PC-3 (cell line): ENCODE data around the gene HTR2A. TPM values are rescaled to one million over a fixed set of nuclear protein-coding genes. Genes with fewer than 3 reads are reported as not detected.

Experiments used
- ATAC-seq: fragments of 200-7000 bp; cut with Tn5 transposase; 2 replicates; pipeline ENCODE4 v1.9.1; 2020; ENCODE audit warnings: mild to moderate bottlenecking, moderate library complexity
- BruUV-seq: library from RNA; stranded (reverse); fragments of 400-500 nt; replicated peaks from 2 replicates; lab custom pipeline; 2021; lab: Mats Ljungman, UMichigan
- CTCF ChIA-PET: fragments of 300-600 bp; sonication (Branson Sonifier 250); formaldehyde crosslinking; loops from one replicate; lab custom pipeline; 2022; ENCODE audit warnings: antibody characterized with exemption; lab: Charles Lee
- POLR2A ChIA-PET: fragments of 300-600 bp; sonication (Branson Sonifier 250); formaldehyde crosslinking; loops from one replicate; lab custom pipeline; 2022; ENCODE audit warnings: antibody characterized with exemption; ENCODE audit not compliant: unreplicated experiment; lab: Charles Lee
- DNase-seq: peaks from one replicate; pipeline ENCODE4 v3.0.0-alpha.2; 2015
- H2AFZ ChIP-seq: fragments of 300-600 bp; sonication (generic); 2 replicates; pipeline ENCODE4 v1.6.0; 2016; ENCODE audit warnings: antibody characterized with exemption, low read length
- H3F3A ChIP-seq: fragments of 300-600 bp; sonication (generic); one replicate; pipeline ENCODE4 v1.6.0; 2017; ENCODE audit warnings: antibody characterized with exemption, low read length, control low read depth, mild to moderate bottlenecking; ENCODE audit not compliant: unreplicated experiment
- H3K27ac ChIP-seq: fragments of 300-600 bp; sonication (generic); 2 replicates; pipeline ENCODE4 v1.5.1; 2016; ENCODE audit warnings: mild to moderate bottlenecking, low read length
- H3K27me3 ChIP-seq: fragments of 300-600 bp; sonication (generic); 2 replicates; pipeline ENCODE4 v1.6.1; 2016; ENCODE audit warnings: low read length, mixed read lengths
- H3K36me3 ChIP-seq: fragments of 300-600 bp; sonication (generic); 2 replicates; pipeline ENCODE4 v1.6.1; 2016; ENCODE audit warnings: low read depth, mixed run types, low read length, mixed read lengths
- H3K4me1 ChIP-seq: fragments of 300-600 bp; sonication (generic); 2 replicates; pipeline ENCODE4 v1.5.1; 2016; ENCODE audit warnings: low read length; ENCODE audit not compliant: insufficient read depth
- H3K4me2 ChIP-seq: fragments of 300-600 bp; sonication (generic); 2 replicates; pipeline ENCODE4 v1.6.0; 2016; ENCODE audit warnings: low read length
- H3K4me3 ChIP-seq: fragments of 300-600 bp; sonication (generic); 2 replicates; pipeline ENCODE4 v1.5.1; 2016; ENCODE audit warnings: mild to moderate bottlenecking, low read length, mixed read lengths
- H3K79me2 ChIP-seq: fragments of 300-600 bp; sonication (generic); 2 replicates; pipeline ENCODE4 v1.6.1; 2017; ENCODE audit warnings: low read length, mixed read lengths
- H3K9ac ChIP-seq: fragments of 300-600 bp; sonication (generic); 2 replicates; pipeline ENCODE4 v1.6.0; 2016; ENCODE audit warnings: mild to moderate bottlenecking, low read length
- H3K9me2 ChIP-seq: fragments of 300-600 bp; sonication (generic); replicated peaks from 2 replicates; pipeline ENCODE4 v1.6.1; 2016; ENCODE audit warnings: mixed run types, low read length, mixed read lengths
- H3K9me3 ChIP-seq: fragments of 300-600 bp; sonication (generic); 2 replicates; pipeline ENCODE4 v1.6.1; 2016; ENCODE audit warnings: low read length, mixed read lengths
- H4K20me1 ChIP-seq: fragments of 300-600 bp; sonication (generic); 2 replicates; pipeline ENCODE4 v1.6.1; 2016; ENCODE audit warnings: low read length, mixed read lengths
- CTCF ChIP-seq: fragments of 300-600 bp; sonication (generic); conservative IDR thresholded peaks from 2 replicates; pipeline ENCODE4 v1.5.1; 2017; ENCODE audit warnings: antibody characterized with exemption, low read depth, mild to moderate bottlenecking, low read length
- EZH2 ChIP-seq: fragments of 300-600 bp; sonication (generic); IDR thresholded peaks from one replicate; pipeline ENCODE4 v1.6.1; 2017; ENCODE audit warnings: antibody characterized with exemption, mild to moderate bottlenecking, low read length; ENCODE audit not compliant: unreplicated experiment
- EZH2phosphoT487 ChIP-seq: fragments of 300-600 bp; sonication (generic); IDR thresholded peaks from 2 replicates; pipeline ENCODE4 v1.6.1; 2018; ENCODE audit warnings: mild to moderate bottlenecking, antibody characterized with exemption, low read length, borderline replicate concordance
- intact Hi-C: fragments of 100-400 bp; cut with micrococcal nuclease; formaldehyde crosslinking; loops from 2 replicates; pipeline ENCODE4 v1.9.0; 2023
- total RNA-seq: library from RNA; depleted of rRNA; stranded (reverse); fragments of >200 nt; gene quantifications from 2 replicates; pipeline ENCODE4 v1.2.3, GENCODE V29; 2014

The HTR2A gene
- total RNA-seq, 1 experiment from 2014 or later, result 0.04 TPM

- no peaks in the 10 kb centered on the region for H3K36me3 ChIP-seq
- H3K9ac ChIP-seq, result no peak overlapping the region
- H3K4me2 ChIP-seq, result no peak overlapping the region
- DNase-seq, result no peak
- CTCF ChIA-PET, result no interaction called here
- POLR2A ChIA-PET, result no interaction called here
- H3K27ac ChIP-seq, result no peak overlapping the region
- intact Hi-C loops, result loop anchor here (5.0 to 10.0 kb wide), 2 partner anchors 44 to 206 kb away; no protein-coding TSS in a partner anchor
- no peaks in the 10 kb centered on the region for H3F3A ChIP-seq
- no peak overlapping the region for H2AFZ ChIP-seq
- no peak for TF ChIP-seq CTCF
- no peak overlapping the region for H3K4me3 ChIP-seq
- H3K9me2 ChIP-seq, result no peaks in the 10 kb centered on the region
- H4K20me1 ChIP-seq, result no peaks in the 10 kb centered on the region
- ATAC-seq, result no peak
- peaks cover 10% of the 10 kb centered on the region for H3K4me1 ChIP-seq
- no peaks in the 10 kb centered on the region for H3K27me3 ChIP-seq
- no peaks in the 10 kb centered on the region for H3K79me2 ChIP-seq
- H3K9me3 ChIP-seq, result no peaks in the 10 kb centered on the region
- no TSS peak for BruUV-seq
Measured at GRCh38 chr13:46908501-46908900, 11.6 kb upstream of the HTR2A start.

GRCh38 chr13:46906405-46906804, 9.6 kb upstream of the HTR2A start:
- no TSS peak for BruUV-seq
- intact Hi-C loops, result loop anchor here (5.0 to 10.0 kb wide), 2 partner anchors 46 to 208 kb away; no protein-coding TSS in a partner anchor

GRCh38 chr13:46905249-46905648, 8.4 kb upstream of the HTR2A start:
- peak; percentile 71 for ATAC-seq
- H3K4me1 ChIP-seq, result peaks cover 13% of the 10 kb centered on the region
- no peaks in the 10 kb centered on the region for H3K79me2 ChIP-seq
- H3K27ac ChIP-seq, result no peak overlapping the region
- H3K9me2 ChIP-seq, result no peaks in the 10 kb centered on the region
- TF ChIP-seq EZH2 (no peak), CTCF (peak; percentile 59), EZH2phosphoT487 (no peak)
- no TSS peak for BruUV-seq
- no peak overlapping the region for H3K4me2 ChIP-seq
- H3K9me3 ChIP-seq, result no peaks in the 10 kb centered on the region
- intact Hi-C loops, result loop anchor here (5.0 to 10.0 kb wide), 2 partner anchors 47 to 210 kb away; no protein-coding TSS in a partner anchor
- H3F3A ChIP-seq, result no peaks in the 10 kb centered on the region
- POLR2A ChIA-PET, result no interaction called here
- peak; percentile 55 for DNase-seq
- H4K20me1 ChIP-seq, result no peaks in the 10 kb centered on the region
- no peak overlapping the region for H2AFZ ChIP-seq
- H3K4me3 ChIP-seq, result no peak overlapping the region
- CTCF ChIA-PET, result no interaction called here
- H3K36me3 ChIP-seq, result no peaks in the 10 kb centered on the region
- no peak overlapping the region for H3K9ac ChIP-seq
- H3K27me3 ChIP-seq, result no peaks in the 10 kb centered on the region

More at GRCh38 chr13:46906405-46906804, 9.6 kb upstream of the HTR2A start:
- Histone ChIP-seq H3K9me3 (no peaks in the 10 kb centered on the region), H3K9me2 (no peaks in the 10 kb centered on the region), H3K79me2 (no peaks in the 10 kb centered on the region), H3K27me3 (no peaks in the 10 kb centered on the region), H3K9ac (no peak overlapping the region), H3K4me2 (no peak overlapping the region), H3F3A (no peaks in the 10 kb centered on the region), H4K20me1 (no peaks in the 10 kb centered on the region), H3K4me3 (no peak overlapping the region), H3K4me1 (peaks cover 13% of the 10 kb centered on the region), H2AFZ (no peak overlapping the region), H3K27ac (no peak overlapping the region), H3K36me3 (no peaks in the 10 kb centered on the region)
- no peak for TF ChIP-seq CTCF
- no peak for TF ChIP-seq EZH2
- TF ChIP-seq EZH2phosphoT487, result no peak
- ATAC-seq (peak; percentile 50; the same call in 1 of the 2 replicates), DNase-seq (peak; percentile 24)
- CTCF ChIA-PET, result interaction anchor here (0.6 kb wide), 1 partner anchor 856 kb away, joined by 3 read pairs; no protein-coding TSS in a partner anchor
- POLR2A ChIA-PET, result no interaction called here
